Urinary bladder (tissue), 4 donors: ENCODE results near the gene CTIF. TPM values are rescaled to one million over a fixed set of nuclear protein-coding genes. Genes with fewer than 3 reads are reported as not detected.
"Not testable (repeated sequence)": the region's sequence is repeated elsewhere in the genome, so short reads cannot be mapped to it uniquely, and the experiment has no call there.

Source experiments
- DNase-seq: peaks from one replicate; pipeline ENCODE4 v3.0.0-alpha.2; 2015; ENCODE audit errors: extremely low spot score
- H3K27ac ChIP-seq: one replicate; pipeline ENCODE4 v1.5.1; 2013; ENCODE audit warnings: low read depth, mild to moderate bottlenecking, moderate library complexity
- H3K36me3 ChIP-seq: one replicate; pipeline ENCODE4 v1.6.1; 2013; ENCODE audit warnings: mild to moderate bottlenecking, moderate library complexity; ENCODE audit not compliant: insufficient read depth
- H3K4me1 ChIP-seq: one replicate; pipeline ENCODE4 v1.6.1; 2013; ENCODE audit warnings: mild to moderate bottlenecking, moderate library complexity; ENCODE audit not compliant: insufficient read depth
- H3K4me3 ChIP-seq: one replicate; pipeline ENCODE4 v1.5.1; 2013; ENCODE audit warnings: low read depth, low read length
- WGBS: extraction: QIAGEN DNeasy Blood & Tissue Kit; methylation state at CpG from one replicate; pipeline ENCODE4 v1.1.7; 2013; 5-methylcytosine and 5-hydroxymethylcytosine counted together
- polyA plus RNA-seq: library from polyadenylated mRNA; stranded (reverse); fragments of 200-250 nt; gene quantifications from one replicate; pipeline ENCODE4 v1.2.3, GENCODE V29; 2013
- total RNA-seq: library from RNA; depleted of rRNA; stranded (reverse); fragments of >200 nt; gene quantifications from one replicate; pipeline ENCODE4 v1.2.3, GENCODE V29; 2014
- donor health status: healthy with polysubstance abuse.
- donor health status: healthy.

The CTIF gene
- total RNA-seq (26.6 TPM), polyA plus RNA-seq (50.3 TPM)

- 2% methylated on average over 54 of the region's 54 CpGs for WGBS
Measured at GRCh38 chr18:48538531-48539405, at the start of gene CTIF. Gene CTIF (plus strand): TSS chr18:48539031. CDS start chr18:48619566, 80,535 bp downstream.

GRCh38 chr18:48490641-48491293 lies 48.1 kb upstream of the CTIF start:
- no peak overlapping the region for H3K4me3 ChIP-seq
- DNase-seq: no peak
- no peak overlapping the region for H3K27ac ChIP-seq
- WGBS: 81% methylated on average over 2 of the region's 2 CpGs
- H3K36me3 ChIP-seq: no peaks in the 10 kb centered on the region
- H3K4me1 ChIP-seq: no peaks in the 10 kb centered on the region

More at GRCh38 chr18:48538531-48539405, at the start of gene CTIF:
- peak within 1 kb of the TSS; percentile 82 for H3K4me3 ChIP-seq
- DNase-seq: peak; percentile 95
- H3K36me3 ChIP-seq: no peaks in the 10 kb centered on the region
- no peaks in the 10 kb centered on the region for H3K4me1 ChIP-seq
- peak within 1 kb of the TSS; percentile 80 for H3K27ac ChIP-seq

GRCh38 chr18:48492880-48493279 lies 46.0 kb upstream of the CTIF start:
- WGBS: 92% methylated on average over 8 of the region's 8 CpGs
- no peak overlapping the region for H3K4me3 ChIP-seq
- no peaks in the 10 kb centered on the region for H3K4me1 ChIP-seq
- no peak overlapping the region for H3K27ac ChIP-seq
- DNase-seq: no peak
- H3K36me3 ChIP-seq: no peaks in the 10 kb centered on the region

- DNase-seq: no peak
- H3K4me3 ChIP-seq: no peak overlapping the region
- 22% methylated on average over 2 of the region's 2 CpGs for WGBS
- H3K27ac ChIP-seq: no peak overlapping the region
- H3K36me3 ChIP-seq: no peaks in the 10 kb centered on the region
- H3K4me1 ChIP-seq: no peaks in the 10 kb centered on the region
Measured at GRCh38 chr18:48493434-48494230, 45.2 kb upstream of the CTIF start.

DNA sequence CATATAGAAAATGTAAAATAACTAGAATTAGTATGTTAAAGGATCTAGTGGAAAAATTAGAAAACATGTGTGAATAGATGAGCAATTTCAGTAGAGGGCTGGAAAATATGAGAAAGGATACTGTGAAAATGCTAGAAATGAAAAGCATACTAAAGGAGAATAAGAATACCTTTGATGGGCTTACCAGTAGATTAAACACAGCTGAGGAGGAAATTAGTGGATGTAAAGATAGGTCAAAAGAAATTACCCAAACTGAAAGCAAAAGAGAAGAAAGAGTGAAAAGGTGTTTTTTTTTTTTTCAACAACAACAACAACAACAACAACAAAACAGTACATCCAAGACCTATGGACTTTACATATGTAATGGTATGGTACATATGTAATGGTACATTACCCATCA lies 41.0 kb upstream of the CTIF start:
- Histone ChIP-seq H3K27ac (no peak overlapping the region), H3K36me3 (no peaks in the 10 kb centered on the region), H3K4me3 (no peak overlapping the region), H3K4me1 (no peaks in the 10 kb centered on the region)
- no peak for DNase-seq

DNA sequence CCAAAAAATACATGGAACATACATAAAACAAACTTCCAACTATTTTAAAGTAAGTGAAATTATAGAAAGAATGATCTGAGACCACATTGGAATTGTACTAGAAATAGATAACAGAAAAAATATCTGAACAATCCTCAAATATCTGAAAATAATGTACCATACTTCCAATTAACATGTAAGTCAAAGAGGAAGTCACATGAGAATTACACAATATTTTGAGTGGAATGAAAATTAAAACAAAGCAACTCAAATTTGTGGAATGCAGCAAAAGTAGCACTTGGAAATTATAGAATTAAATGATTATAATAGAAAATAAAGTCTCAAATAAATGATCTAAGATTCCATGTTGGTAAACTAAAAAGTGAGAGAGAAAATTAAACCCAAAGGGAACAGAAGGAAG lies 38.3 kb upstream of the CTIF start:
- Histone ChIP-seq H3K4me3 (no peak overlapping the region), H3K27ac (no peak overlapping the region), H3K36me3 (no peaks in the 10 kb centered on the region), H3K4me1 (no peaks in the 10 kb centered on the region)
- no peak for DNase-seq

DNA sequence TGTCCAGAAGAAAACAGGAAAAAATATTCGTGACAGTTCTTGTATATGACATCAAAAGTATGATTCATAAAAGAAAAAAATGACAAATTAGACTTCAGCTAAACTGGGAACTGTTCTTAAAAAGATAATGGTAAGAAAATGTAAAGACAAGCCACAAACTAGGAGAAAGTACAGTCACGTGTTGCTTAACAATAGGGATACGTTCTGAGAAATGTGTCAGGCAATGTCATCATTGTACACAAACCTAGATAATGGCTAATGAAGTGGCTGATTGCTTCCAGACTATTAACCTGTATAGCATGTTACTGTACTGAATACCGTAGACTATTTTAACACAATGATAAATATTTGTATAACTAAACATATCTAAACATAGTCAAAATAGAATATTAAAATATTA lies 35.9 kb upstream of the CTIF start:
- DNase-seq: no peak
- Histone ChIP-seq H3K36me3 (no peaks in the 10 kb centered on the region), H3K27ac (no peak overlapping the region), H3K4me3 (no peak overlapping the region), H3K4me1 (no peaks in the 10 kb centered on the region)
- 61% methylated on average over 4 of the region's 4 CpGs for WGBS

- H3K4me1 ChIP-seq: no peaks in the 10 kb centered on the region
Measured at GRCh38 chr18:48504819-48505218, 34.0 kb upstream of the CTIF start.

GRCh38 chr18:48506983-48507568 lies 31.8 kb upstream of the CTIF start:
- H3K27ac ChIP-seq, DNase-seq, H3K36me3 ChIP-seq, H3K4me3 ChIP-seq, H3K4me1 ChIP-seq: not testable (repeated sequence)
- WGBS: 86% methylated on average over 1 of the region's 1 CpG

More at GRCh38 chr18:48504819-48505218, 34.0 kb upstream of the CTIF start:
- no peaks in the 10 kb centered on the region for H3K36me3 ChIP-seq
- no peak overlapping the region for H3K27ac ChIP-seq
- H3K4me3 ChIP-seq: no peak overlapping the region
- no peak for DNase-seq

DNA sequence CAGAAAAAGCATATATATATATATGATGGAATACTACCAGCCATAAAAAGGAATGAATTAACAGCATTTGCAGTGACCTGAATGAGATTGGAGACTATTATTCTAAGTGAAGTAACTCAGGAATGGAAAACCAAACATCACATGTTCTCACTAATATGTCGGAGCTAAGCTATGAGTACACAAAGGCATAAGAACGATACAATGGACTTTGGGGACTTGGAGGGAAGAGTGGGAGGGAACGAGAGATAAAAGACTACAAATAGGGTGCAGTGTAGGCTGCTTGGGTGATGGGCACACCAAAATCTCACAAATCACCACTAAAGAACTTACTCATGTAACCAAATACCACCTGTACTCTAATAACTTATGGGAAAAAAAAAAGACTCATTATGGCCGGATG lies 26.3 kb upstream of the CTIF start:
- DNase-seq, H3K4me3 ChIP-seq, H3K36me3 ChIP-seq, H3K27ac ChIP-seq, H3K4me1 ChIP-seq: not testable (repeated sequence)
- WGBS: 92% methylated on average over 4 of the region's 4 CpGs

GRCh38 chr18:48514786-48515185 lies 24.0 kb upstream of the CTIF start:
- DNase-seq: no peak
- H3K4me3 ChIP-seq: no peak overlapping the region
- WGBS: 86% methylated on average over 11 of the region's 11 CpGs
- H3K36me3 ChIP-seq: no peaks in the 10 kb centered on the region
- H3K4me1 ChIP-seq: no peaks in the 10 kb centered on the region
- H3K27ac ChIP-seq: no peak overlapping the region

DNA sequence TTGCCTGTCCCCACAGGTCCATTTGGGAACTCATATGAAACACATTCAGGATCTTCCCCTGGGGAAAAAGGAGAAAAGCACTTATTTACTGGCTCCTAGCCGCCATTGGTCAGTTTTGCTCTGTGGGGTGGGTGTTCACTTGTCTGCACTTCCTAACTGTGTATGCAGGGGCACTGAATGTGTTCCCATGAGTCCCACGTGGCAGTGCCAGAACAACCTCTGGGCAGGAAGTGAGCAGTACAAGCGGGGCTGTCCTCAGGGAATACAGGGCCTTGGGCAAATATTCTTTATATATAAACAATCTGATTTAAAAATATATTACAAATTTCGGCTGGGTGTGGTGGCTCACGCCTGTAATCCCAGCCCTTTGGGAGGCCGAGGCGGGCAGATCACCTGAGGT lies 21.8 kb upstream of the CTIF start:
- Histone ChIP-seq H3K27ac (no peak overlapping the region), H3K4me1 (no peaks in the 10 kb centered on the region), H3K36me3 (no peaks in the 10 kb centered on the region), H3K4me3 (no peak overlapping the region)
- 78% methylated on average over 7 of the region's 7 CpGs for WGBS
- no peak for DNase-seq

- WGBS: 81% methylated on average over 5 of the region's 5 CpGs
Measured at GRCh38 chr18:48519431-48520100, 19.3 kb upstream of the CTIF start.

More at GRCh38 chr18:48519431-48520100, 19.3 kb upstream of the CTIF start:
- no peaks in the 10 kb centered on the region for H3K4me1 ChIP-seq
- H3K36me3 ChIP-seq: no peaks in the 10 kb centered on the region
- H3K4me3 ChIP-seq: no peak overlapping the region
- no peak overlapping the region for H3K27ac ChIP-seq
- no peak for DNase-seq
